Colonic mucosa (tissue), 4 donors: Measurements from ENCODE around the gene UAP1. TPM values are rescaled to one million over a fixed set of nuclear protein-coding genes. Genes with fewer than 3 reads are reported as not detected.

Source experiments
- DNase-seq: peaks from one replicate; pipeline ENCODE4 v3.0.0-alpha.2; 2020
- H3K27ac ChIP-seq: fragments of 200-600 bp; one replicate; pipeline ENCODE4 v1.8.0; 2021
- H3K27me3 ChIP-seq: fragments of 200-600 bp; one replicate; pipeline ENCODE4 v1.8.0; 2021
- H3K36me3 ChIP-seq: fragments of 200-600 bp; one replicate; pipeline ENCODE4 v1.8.0; 2021
- H3K4me1 ChIP-seq: fragments of 200-600 bp; one replicate; pipeline ENCODE4 v1.8.0; 2021; ENCODE audit warnings: mild to moderate bottlenecking
- H3K4me3 ChIP-seq: fragments of 200-600 bp; one replicate; pipeline ENCODE4 v1.8.0; 2021
- H3K9ac ChIP-seq, 2 donors: one replicate each; pipeline ENCODE4 v1.7.0; 2013; ENCODE audit warnings: control low read depth in 2 of 2, low read depth in 2 of 2, low read length in 2 of 2
- H3K9me3 ChIP-seq: fragments of 200-600 bp; one replicate; pipeline ENCODE4 v1.8.0; 2021
- CTCF ChIP-seq: fragments of 200-600 bp; IDR thresholded peaks from one replicate; pipeline ENCODE4 v1.8.0; 2022; ENCODE audit warnings: antibody characterized with exemption, mild to moderate bottlenecking
- intact Hi-C: fragments of 100-400 bp; cut with DNase I; formaldehyde crosslinking; loops from one replicate; pipeline ENCODE4 v1.14.1; 2022
- total RNA-seq, 2 donors: library from RNA; stranded (reverse); fragmentation: NEBNext Ultra II Directional in 1 of 2; extraction: Animal tissue kit (Norgen Biotek cat#: 25700) in 1 of 2; gene quantifications; one replicate each; pipeline ENCODE4 v1.2.1, GENCODE V29; 2021
- donor health status: healthy.
- donor health status: DM: no; HTN: no; CAD: no.
- donor health status: DM: no; HTN: no; CAD: no.

The UAP1 gene
- total RNA-seq, 2 donors from 2014 or later: 79.5 to 144 TPM

- no peak for TF ChIP-seq CTCF
- Histone ChIP-seq H3K36me3 (no peaks in the 10 kb centered on the region), H3K9me3 (peaks cover 5% of the 10 kb centered on the region), H3K4me1 (no peaks in the 10 kb centered on the region), H3K27ac (no peak overlapping the region), H3K9ac (no peak overlapping the region), H3K4me3 (no peak overlapping the region), H3K27me3 (no peaks in the 10 kb centered on the region)
- DNase-seq: no peak
- intact Hi-C loops: no loop called here
Observed at GRCh38 chr1:162617513-162617912, 56.0 kb downstream of the UAP1 start.

- TF ChIP-seq CTCF: no peak
- Histone ChIP-seq H3K4me3 (no peak overlapping the region), H3K9ac (no peak overlapping the region), H3K4me1 (no peaks in the 10 kb centered on the region), H3K36me3 (no peaks in the 10 kb centered on the region), H3K27me3 (no peaks in the 10 kb centered on the region), H3K9me3 (peaks cover 5% of the 10 kb centered on the region), H3K27ac (no peak overlapping the region)
- no peak for DNase-seq
- intact Hi-C loops: no loop called here
Observed at GRCh38 chr1:162619076-162619475, 57.6 kb downstream of the UAP1 start.

- peaks cover 5% of the 10 kb centered on the region for H3K9me3 ChIP-seq
- no peaks in the 10 kb centered on the region for H3K4me1 ChIP-seq
- TF ChIP-seq CTCF: no peak
- H3K4me3 ChIP-seq: no peak overlapping the region
- no peak overlapping the region for H3K9ac ChIP-seq
- no peak overlapping the region for H3K27ac ChIP-seq
- H3K27me3 ChIP-seq: no peaks in the 10 kb centered on the region
- no peak for DNase-seq
- intact Hi-C loops: no loop called here
- no peaks in the 10 kb centered on the region for H3K36me3 ChIP-seq
Observed at GRCh38 chr1:162621256-162621655, 59.7 kb downstream of the UAP1 start.

GRCh38 chr1:162625679-162626078 is 64.2 kb downstream of the UAP1 start:
- Histone ChIP-seq H3K4me1 (no peaks in the 10 kb centered on the region), H3K36me3 (no peaks in the 10 kb centered on the region), H3K27ac (peak overlapping the region; percentile 23), H3K9ac (no peak overlapping the region), H3K9me3 (no peaks in the 10 kb centered on the region), H3K4me3 (no peak overlapping the region), H3K27me3 (no peaks in the 10 kb centered on the region)
- intact Hi-C loops: no loop called here
- DNase-seq: no peak
- no peak for TF ChIP-seq CTCF

- H3K36me3 ChIP-seq: no peaks in the 10 kb centered on the region
- no peaks in the 10 kb centered on the region for H3K27me3 ChIP-seq
- intact Hi-C loops: no loop called here
- H3K4me3 ChIP-seq: no peak overlapping the region
- no peaks in the 10 kb centered on the region for H3K9me3 ChIP-seq
- H3K9ac ChIP-seq: no peak overlapping the region
- no peak for DNase-seq
- H3K4me1 ChIP-seq: no peaks in the 10 kb centered on the region
- peak overlapping the region; percentile 23 for H3K27ac ChIP-seq
- no peak for TF ChIP-seq CTCF
Observed at GRCh38 chr1:162626094-162626493, 64.6 kb downstream of the UAP1 start.

- no peak overlapping the region for H3K9ac ChIP-seq
- H3K27ac ChIP-seq: peak overlapping the region; percentile 24
- no peak for TF ChIP-seq CTCF
- H3K9me3 ChIP-seq: no peaks in the 10 kb centered on the region
- no peak overlapping the region for H3K4me3 ChIP-seq
- H3K27me3 ChIP-seq: no peaks in the 10 kb centered on the region
- no peak for DNase-seq
- H3K36me3 ChIP-seq: no peaks in the 10 kb centered on the region
- intact Hi-C loops: no loop called here
- no peaks in the 10 kb centered on the region for H3K4me1 ChIP-seq
Observed at GRCh38 chr1:162626761-162627160, 65.2 kb downstream of the UAP1 start.
